Measurements from ENCODE around the gene ANKRD11.

- TF ChIP-seq CTCF (IDR thresholded peaks at IDR 0.05) (no peak), POLR2A (IDR thresholded peaks at IDR 0.05) (no peak)
Observed at GRCh38 chr16:89246903-89247733, 243.2 kb downstream of the ANKRD11 start.
